HUES6 (cell line): ENCODE results near the gene XPR1.

ENCODE experiments used
- H3K27ac ChIP-seq: 2 replicates; pipeline ENCODE4 v1.7.0; 2013; ENCODE audit warnings: low read depth, mild to moderate bottlenecking, low read length, inconsistent platforms
- H3K27me3 ChIP-seq: 2 replicates; pipeline ENCODE4 v1.6.1; 2013; ENCODE audit warnings: low read length; ENCODE audit not compliant: control insufficient read depth, insufficient read depth
- H3K36me3 ChIP-seq: 2 replicates; pipeline ENCODE4 v1.6.1; 2013; ENCODE audit warnings: low read length; ENCODE audit not compliant: control insufficient read depth, insufficient read depth
- H3K4me1 ChIP-seq: 2 replicates; pipeline ENCODE4 v1.6.1; 2013; ENCODE audit warnings: low read length; ENCODE audit not compliant: control insufficient read depth, insufficient read depth
- H3K4me3 ChIP-seq: 2 replicates; pipeline ENCODE4 v1.5.1; 2013; ENCODE audit warnings: low read depth, low read length
- H3K9ac ChIP-seq: one replicate; pipeline ENCODE4 v1.6.1; 2013; ENCODE audit warnings: mild to moderate bottlenecking, low read length
- H3K9me3 ChIP-seq: 2 replicates; pipeline ENCODE4 v1.6.1; 2013; ENCODE audit warnings: low read depth, low read length; ENCODE audit not compliant: control insufficient read depth, insufficient read depth

Gene XPR1

DNA sequence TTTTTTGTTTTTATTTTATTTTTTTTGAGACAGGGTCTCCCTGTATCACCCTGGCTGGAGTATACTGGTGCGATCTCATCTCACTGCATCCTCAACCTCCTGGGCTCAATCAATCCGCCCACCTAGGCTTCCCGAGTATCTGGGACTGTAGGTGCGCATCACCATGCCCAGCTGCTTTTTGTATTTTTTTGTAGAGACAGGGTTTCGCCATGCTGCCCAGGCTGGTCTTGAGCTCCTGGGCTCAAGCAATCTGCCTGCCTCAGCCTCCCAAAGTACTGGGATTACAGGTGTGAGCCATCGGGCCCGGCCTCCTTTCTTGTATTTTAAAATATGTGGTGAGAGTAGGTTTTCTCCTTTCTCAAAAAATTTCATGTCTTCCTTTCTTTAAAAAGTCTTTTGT, 122.6 kb downstream of the XPR1 start:
- Histone ChIP-seq H3K9ac (no peak overlapping the region), H3K36me3 (no peaks in the 10 kb centered on the region), H3K27ac (no peak overlapping the region), H3K9me3 (no peaks in the 10 kb centered on the region), H3K4me3 (no peak overlapping the region), H3K27me3 (no peaks in the 10 kb centered on the region), H3K4me1 (no peaks in the 10 kb centered on the region)

- Histone ChIP-seq H3K9me3 (no peaks in the 10 kb centered on the region), H3K36me3 (no peaks in the 10 kb centered on the region), H3K27me3 (no peaks in the 10 kb centered on the region), H3K27ac (no peak overlapping the region), H3K4me1 (no peaks in the 10 kb centered on the region), H3K9ac (no peak overlapping the region), H3K4me3 (no peak overlapping the region)
Measured at GRCh38 chr1:180757657-180758056, 125.8 kb downstream of the XPR1 start.

DNA sequence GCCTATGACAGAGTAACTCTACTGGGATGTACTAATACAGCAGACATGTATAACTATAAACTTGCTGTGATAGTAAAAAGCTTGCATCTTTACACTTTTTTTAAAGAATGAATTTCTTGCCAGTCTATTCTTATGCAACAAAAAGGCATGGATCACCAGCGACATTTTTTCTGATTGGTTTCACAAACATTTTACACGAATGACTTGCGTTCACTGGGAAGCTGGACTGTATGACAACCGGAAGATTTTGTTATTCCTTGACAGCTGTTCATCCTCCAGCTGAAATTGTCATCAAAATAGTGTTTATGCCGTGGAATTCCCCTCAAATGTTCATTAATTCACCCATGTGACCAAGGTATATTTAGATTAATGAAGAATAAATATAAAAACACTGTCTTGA, 131.0 kb downstream of the XPR1 start:
- H3K27ac ChIP-seq: no peak overlapping the region
- no peaks in the 10 kb centered on the region for H3K4me1 ChIP-seq
- H3K27me3 ChIP-seq: no peaks in the 10 kb centered on the region
- H3K36me3 ChIP-seq: no peaks in the 10 kb centered on the region
- H3K9me3 ChIP-seq: no peaks in the 10 kb centered on the region
- H3K9ac ChIP-seq: no peak overlapping the region
- no peak overlapping the region for H3K4me3 ChIP-seq

DNA sequence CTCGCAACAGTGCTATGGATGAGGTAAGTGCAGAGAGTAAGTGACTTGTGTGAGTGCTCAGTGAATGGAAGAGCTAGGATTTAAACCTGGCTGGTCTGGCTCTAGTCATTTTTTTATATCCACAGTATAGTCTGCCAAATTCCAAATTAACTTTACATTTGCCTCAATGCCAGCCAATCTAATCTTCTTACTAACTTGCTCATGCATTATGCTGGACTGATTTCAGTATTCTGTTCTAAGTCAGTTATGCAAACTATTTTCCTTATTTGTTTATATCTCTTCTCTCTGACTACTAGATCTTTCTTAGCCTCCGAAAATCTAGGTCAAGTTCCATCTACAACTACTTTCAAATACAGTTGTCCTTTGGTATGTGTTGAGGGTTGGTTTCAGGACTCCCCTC, 133.3 kb downstream of the XPR1 start:
- Histone ChIP-seq H3K27ac (no peak overlapping the region), H3K36me3 (no peaks in the 10 kb centered on the region), H3K4me1 (no peaks in the 10 kb centered on the region), H3K4me3 (no peak overlapping the region), H3K27me3 (no peaks in the 10 kb centered on the region), H3K9ac (no peak overlapping the region), H3K9me3 (no peaks in the 10 kb centered on the region)

- no peak overlapping the region for H3K27ac ChIP-seq
- no peak overlapping the region for H3K9ac ChIP-seq
- H3K4me1 ChIP-seq: no peaks in the 10 kb centered on the region
Measured at GRCh38 chr1:180769889-180770288, 138.1 kb downstream of the XPR1 start.

GRCh38 chr1:180773210-180773865, 141.5 kb downstream of the XPR1 start:
- Histone ChIP-seq H3K9ac (no peak overlapping the region), H3K4me3 (no peak overlapping the region), H3K9me3 (no peaks in the 10 kb centered on the region), H3K4me1 (no peaks in the 10 kb centered on the region), H3K36me3 (no peaks in the 10 kb centered on the region), H3K27me3 (no peaks in the 10 kb centered on the region), H3K27ac (no peak overlapping the region)

More at GRCh38 chr1:180769889-180770288, 138.1 kb downstream of the XPR1 start:
- no peaks in the 10 kb centered on the region for H3K27me3 ChIP-seq
- no peaks in the 10 kb centered on the region for H3K36me3 ChIP-seq
- H3K4me3 ChIP-seq: no peak overlapping the region
- no peaks in the 10 kb centered on the region for H3K9me3 ChIP-seq

- Histone ChIP-seq H3K27me3 (no peaks in the 10 kb centered on the region), H3K36me3 (no peaks in the 10 kb centered on the region), H3K27ac (no peak overlapping the region), H3K4me1 (no peaks in the 10 kb centered on the region), H3K9ac (no peak overlapping the region), H3K9me3 (no peaks in the 10 kb centered on the region), H3K4me3 (no peak overlapping the region)
Measured at GRCh38 chr1:180775801-180776200, 144.0 kb downstream of the XPR1 start.

DNA sequence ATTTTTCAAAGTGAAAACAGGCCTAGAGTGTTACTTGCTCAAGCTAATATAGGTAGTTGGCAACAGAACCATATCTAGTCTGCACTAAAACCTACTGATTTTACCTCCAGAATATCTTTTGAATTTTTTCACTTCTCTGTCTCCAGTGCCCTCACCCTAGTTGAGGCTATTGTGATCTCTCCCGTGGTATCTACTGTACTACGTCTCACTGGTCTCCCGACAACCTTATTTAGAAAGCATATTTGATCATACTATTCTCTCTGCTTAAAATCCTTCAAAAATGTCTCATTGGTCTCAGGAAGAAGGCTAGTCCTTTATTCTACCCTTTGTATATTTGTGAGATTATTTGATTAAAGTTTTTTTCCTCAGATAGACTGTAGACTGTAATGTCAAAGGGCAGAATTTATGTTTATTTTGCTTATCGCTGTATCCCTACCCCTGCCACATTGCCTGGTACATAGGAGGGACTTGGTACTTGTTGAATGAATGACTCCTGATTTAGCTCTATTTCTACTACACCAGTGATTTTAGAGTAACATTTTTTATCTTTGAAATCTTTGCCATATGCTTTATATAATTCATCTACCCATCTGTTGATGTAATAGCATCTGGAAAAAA, 145.4 kb downstream of the XPR1 start:
- no peaks in the 10 kb centered on the region for H3K4me1 ChIP-seq
- H3K27ac ChIP-seq: no peak overlapping the region
- H3K9me3 ChIP-seq: no peaks in the 10 kb centered on the region
- H3K27me3 ChIP-seq: no peaks in the 10 kb centered on the region
- no peaks in the 10 kb centered on the region for H3K36me3 ChIP-seq
- no peak overlapping the region for H3K4me3 ChIP-seq
- H3K9ac ChIP-seq: no peak overlapping the region

- Histone ChIP-seq H3K27ac (no peak overlapping the region), H3K4me1 (no peaks in the 10 kb centered on the region), H3K9me3 (no peaks in the 10 kb centered on the region), H3K36me3 (no peaks in the 10 kb centered on the region), H3K4me3 (no peak overlapping the region), H3K9ac (no peak overlapping the region), H3K27me3 (no peaks in the 10 kb centered on the region)
Measured at GRCh38 chr1:180778782-180779398, 147.1 kb downstream of the XPR1 start.

- no peaks in the 10 kb centered on the region for H3K4me1 ChIP-seq
- no peak overlapping the region for H3K4me3 ChIP-seq
- H3K27me3 ChIP-seq: no peaks in the 10 kb centered on the region
- no peaks in the 10 kb centered on the region for H3K36me3 ChIP-seq
- no peak overlapping the region for H3K9ac ChIP-seq
- no peak overlapping the region for H3K27ac ChIP-seq
- H3K9me3 ChIP-seq: no peaks in the 10 kb centered on the region
Measured at GRCh38 chr1:180779584-180779983, 147.8 kb downstream of the XPR1 start.

DNA sequence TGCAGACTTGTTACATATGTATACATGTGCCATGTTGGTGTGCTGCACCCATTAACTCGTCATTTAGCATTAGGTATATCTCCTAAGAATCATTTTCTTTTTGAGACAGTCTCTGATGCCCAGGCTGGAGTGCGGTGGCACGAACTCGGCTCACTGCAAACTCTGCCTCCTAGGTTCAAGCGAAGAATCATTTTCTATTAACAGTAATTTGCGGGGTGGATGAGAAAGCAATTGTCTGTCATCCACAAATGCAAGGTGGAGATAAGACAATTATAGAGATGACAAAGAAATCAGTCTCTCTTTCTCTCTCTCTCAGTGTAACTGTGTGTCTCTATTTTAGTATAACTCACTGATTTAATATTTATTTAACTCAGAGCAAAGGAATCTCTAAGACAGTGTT, 149.9 kb downstream of the XPR1 start:
- Histone ChIP-seq H3K9me3 (no peaks in the 10 kb centered on the region), H3K27ac (no peak overlapping the region), H3K4me3 (no peak overlapping the region), H3K9ac (no peak overlapping the region), H3K27me3 (no peaks in the 10 kb centered on the region), H3K4me1 (no peaks in the 10 kb centered on the region), H3K36me3 (no peaks in the 10 kb centered on the region)
